Activated T-helper 9 cell treated with anti-CD3 and anti-CD28 coated beads, Interleukin-2, amount 50 U/mL, for 16 hours (primary cell): ENCODE results near the gene GABRA4.

Experiments used
- DNase-seq: peaks from one replicate; pipeline ENCODE4 v3.0.0-alpha.2; 2020; ENCODE audit warnings: low read depth

Gene GABRA4

GRCh38 chr4:46993075-46994006 is at the start of gene GABRA4:
GABRA4 (minus strand) TSS chr4:46993581; CDS start chr4:46993424, 157 bp downstream.
- DNase-seq, result no peak

- DNase-seq, result no peak
These were observed 47.4 kb upstream of the GABRA4 start for GRCh38 chr4:47040828-47041227.

GRCh38 chr4:47038263-47038662 is 44.9 kb upstream of the GABRA4 start:
- no peak for DNase-seq

- peak; percentile 17 for DNase-seq
These were observed 39.2 kb upstream of the GABRA4 start for GRCh38 chr4:47032405-47033106.

GRCh38 chr4:47031751-47032404 is 38.5 kb upstream of the GABRA4 start:
- no peak for DNase-seq

- no peak for DNase-seq
These were observed 37.8 kb upstream of the GABRA4 start, which contains the start of gene GABRB1 for GRCh38 chr4:47031011-47031678. GABRB1 (plus strand) TSS chr4:47031567.

GRCh38 chr4:47017494-47017893 is 24.1 kb upstream of the GABRA4 start:
- no peak for DNase-seq

GRCh38 chr4:47017081-47017480 is 23.7 kb upstream of the GABRA4 start:
- DNase-seq, result no peak

- DNase-seq, result no peak
These were observed 20.0 kb upstream of the GABRA4 start for GRCh38 chr4:47013373-47013772.

GRCh38 chr4:47012676-47013075 is 19.3 kb upstream of the GABRA4 start:
- no peak for DNase-seq

- no peak for DNase-seq
These were observed 17.6 kb upstream of the GABRA4 start for GRCh38 chr4:47010912-47011446.

- DNase-seq, result no peak
These were observed 17.0 kb upstream of the GABRA4 start for GRCh38 chr4:47010347-47010911.

GRCh38 chr4:47002580-47002979 is 9.2 kb upstream of the GABRA4 start:
- DNase-seq, result no peak

- DNase-seq, result no peak
These were observed 7.0 kb upstream of the GABRA4 start for GRCh38 chr4:47000406-47000805.

- DNase-seq, result no peak
These were observed 6.2 kb upstream of the GABRA4 start for GRCh38 chr4:46999566-46999965.

GRCh38 chr4:46994007-46994405 is 625 bp upstream of the GABRA4 start:
- no peak for DNase-seq

- no peak for DNase-seq
These were observed 1.0 kb downstream of the GABRA4 start for GRCh38 chr4:46992338-46992737.

GRCh38 chr4:46986922-46987638 is 6.3 kb downstream of the GABRA4 start:
- no peak for DNase-seq

GRCh38 chr4:46984781-46985180 is 8.6 kb downstream of the GABRA4 start:
- no peak for DNase-seq

- DNase-seq, result no peak
These were observed 12.5 kb downstream of the GABRA4 start for GRCh38 chr4:46980851-46981250.

GRCh38 chr4:46979726-46980125 is 13.7 kb downstream of the GABRA4 start:
- no peak for DNase-seq
